B cell (primary cell): Measurements from ENCODE around the gene NOTCH1. TPM values are rescaled to one million over a fixed set of nuclear protein-coding genes. Genes with fewer than 3 reads are reported as not detected.
"Not testable (repeated sequence)": the region's sequence is repeated elsewhere in the genome, so short reads cannot be mapped to it uniquely, and the experiment has no call there.

Experiments
- ATAC-seq: fragments of 200-7000 bp; cut with Tn5 transposase; one replicate; pipeline ENCODE4 v1.10.0; 2021; ENCODE audit warnings: low read depth, mild to moderate bottlenecking, moderate number of reproducible peaks, moderate library complexity
- CTCF ChIA-PET: fragments of 350-600 bp; sonication (Branson Sonifier 250); formaldehyde crosslinking; loops from one replicate; lab custom pipeline; 2021; ENCODE audit warnings: antibody characterized with exemption, inconsistent platforms; lab: Charles Lee
- POLR2A ChIA-PET: fragments of 350-600 bp; sonication (Branson Sonifier 250); formaldehyde crosslinking; loops from one replicate; lab custom pipeline; 2021; ENCODE audit warnings: antibody characterized with exemption; lab: Charles Lee
- DNase-seq: peaks from one replicate; pipeline ENCODE4 v3.0.0; 2013
- H2AFZ ChIP-seq: 2 replicates; pipeline ENCODE4 v1.6.1; 2012; ENCODE audit warnings: mild to moderate bottlenecking, low read depth, low read length; ENCODE audit not compliant: insufficient read depth, poor library complexity, severe bottlenecking
- H3K27ac ChIP-seq, 2 donors: 1 replicate in 1 of 2; 2 replicates in 1 of 2; pipeline ENCODE4 v1.5.1; 2012 to 2013; ENCODE audit warnings: low read length in 2 of 2, mild to moderate bottlenecking in 2 of 2, moderate library complexity in 1 of 2
- H3K27me3 ChIP-seq, 4 experiments: fragments of 200-600 bp in 1 of 4; sonication (generic) in 1 of 4; replicated peaks in 1 of 4; 1 replicate in 2 of 4; 2 replicates in 2 of 4; pipeline versions ENCODE4 v1.6.1 to v1.7.0; 2013 to 2016; ENCODE audit warnings: low read length in 3 of 4, mild to moderate bottlenecking in 2 of 4, mixed read lengths in 1 of 4, moderate library complexity in 1 of 4; ENCODE audit not compliant: insufficient read depth in 4 of 4, control insufficient read depth in 3 of 4; ENCODE audit errors: control extremely low read depth in 1 of 4
- H3K36me3 ChIP-seq, 2 experiments: replicated peaks in 1 of 2; 1 replicate in 1 of 2; 2 replicates in 1 of 2; pipeline versions ENCODE4 v1.6.1 to v1.7.1; 2013; ENCODE audit warnings: low read length in 1 of 2; ENCODE audit not compliant: insufficient read depth in 2 of 2, control insufficient read depth in 1 of 2; ENCODE audit errors: control extremely low read depth in 1 of 2, extremely low read depth in 1 of 2
- H3K4me1 ChIP-seq, 2 donors: fragments of 200-600 bp in 1 of 2; sonication (generic) in 1 of 2; 1 replicate in 1 of 2; 2 replicates in 1 of 2; pipeline versions ENCODE4 v1.5.1 to v1.6.1; 2013 to 2017; ENCODE audit warnings: low read length in 2 of 2; ENCODE audit not compliant: control insufficient read depth in 2 of 2, insufficient read depth in 2 of 2
- H3K4me2 ChIP-seq: replicated peaks from 2 replicates; pipeline ENCODE3; 2012; ENCODE audit warnings: mild to moderate bottlenecking, low read depth, low read length; ENCODE audit not compliant: poor library complexity, severe bottlenecking
- H3K4me3 ChIP-seq, 5 experiments: fragments of 200-600 bp in 1 of 5; sonication (generic) in 1 of 5; 1 replicate in 3 of 5; 2 replicates in 2 of 5; pipeline versions ENCODE4 v1.5.1 to v1.7.0; 2011 to 2016; ENCODE audit warnings: low read length in 4 of 5, mild to moderate bottlenecking in 4 of 5, low read depth in 2 of 5, control low read depth in 1 of 5, moderate library complexity in 1 of 5; ENCODE audit not compliant: insufficient read depth in 1 of 5; ENCODE audit errors: control extremely low read depth in 1 of 5, extremely low read depth in 1 of 5
- H3K79me2 ChIP-seq: fragments of 200-600 bp; sonication (generic); one replicate; pipeline ENCODE4 v1.6.0; 2016; ENCODE audit warnings: low read length; ENCODE audit not compliant: control insufficient read depth, insufficient read depth
- H3K9ac ChIP-seq: fragments of 200-600 bp; sonication (generic); 2 replicates; pipeline ENCODE4 v1.6.1; 2017; ENCODE audit warnings: mild to moderate bottlenecking, low read length, moderate library complexity
- H3K9me3 ChIP-seq, 3 donors: one replicate each; pipeline versions ENCODE4 v1.6.1 to v1.7.1; 2013; ENCODE audit warnings: low read length in 2 of 3; ENCODE audit not compliant: control insufficient read depth in 2 of 3, insufficient read depth in 1 of 3; ENCODE audit errors: control extremely low read depth in 1 of 3
- H4K20me1 ChIP-seq: 2 replicates; pipeline ENCODE4 v1.6.0; 2012; ENCODE audit warnings: mild to moderate bottlenecking, low read length; ENCODE audit not compliant: insufficient read depth, control insufficient read depth, poor library complexity, severe bottlenecking
- H3K27ac Mint-ChIP-seq: one replicate; pipeline ENCODE4 v1.8.0; 2021; ENCODE audit warnings: mixed read lengths
- H3K27me3 Mint-ChIP-seq: one replicate; pipeline ENCODE4 v1.8.0; 2021; ENCODE audit warnings: mixed read lengths
- H3K4me1 Mint-ChIP-seq: one replicate; pipeline ENCODE4 v1.8.0; 2021; ENCODE audit warnings: mixed read lengths
- H3K4me3 Mint-ChIP-seq: one replicate; pipeline ENCODE4 v1.8.0; 2021; ENCODE audit warnings: mixed read lengths
- H3K9me3 Mint-ChIP-seq: one replicate; pipeline ENCODE4 v1.8.0; 2022; ENCODE audit warnings: mixed read lengths; ENCODE audit not compliant: insufficient read depth
- EZH2 ChIP-seq: IDR thresholded peaks from 2 replicates; pipeline ENCODE4 v1.6.1; 2012; ENCODE audit warnings: borderline replicate concordance, low read depth, mild to moderate bottlenecking, moderate library complexity, low read length; ENCODE audit not compliant: insufficient read depth, poor library complexity, severe bottlenecking
- WGBS: methylation state at CpG from one replicate; pipeline ENCODE4 v1.1.5; 2013; ENCODE audit warnings: missing lambda C conversion rate; ENCODE audit not compliant: insufficient coverage; 5-methylcytosine and 5-hydroxymethylcytosine counted together
- intact Hi-C: fragments of 100-400 bp; cut with micrococcal nuclease; formaldehyde crosslinking; loops from one replicate; pipeline ENCODE4 v1.10.0; 2022
- polyA plus RNA-seq: library from polyadenylated mRNA; depleted of rRNA; stranded (reverse); fragments of >200 nt; gene quantifications from 2 replicates; pipeline ENCODE4 v1.2.3, GENCODE V29; 2012
- total RNA-seq, 2 donors: library from RNA; stranded (reverse); fragments of 120-200 nt in 1 of 2; gene quantifications; 1 replicate in 1 of 2; 2 replicates in 1 of 2; pipeline versions ENCODE4 v1.2.3 to v1.2.4, GENCODE V29; 2013 to 2022
- TF ChIP-seq, protein P1 (sequence below): fragments of 200-600 bp; IDR thresholded peaks from one replicate; pipeline ENCODE4 v1.8.0; 2022; ENCODE audit warnings: antibody characterized with exemption, mild to moderate bottlenecking

The NOTCH1 gene
- total and polyA plus RNA-seq, 2 donors (not counting 1 experiment from before 2014, with no cell fraction given): 16.6 to 38.5 TPM

DNA sequence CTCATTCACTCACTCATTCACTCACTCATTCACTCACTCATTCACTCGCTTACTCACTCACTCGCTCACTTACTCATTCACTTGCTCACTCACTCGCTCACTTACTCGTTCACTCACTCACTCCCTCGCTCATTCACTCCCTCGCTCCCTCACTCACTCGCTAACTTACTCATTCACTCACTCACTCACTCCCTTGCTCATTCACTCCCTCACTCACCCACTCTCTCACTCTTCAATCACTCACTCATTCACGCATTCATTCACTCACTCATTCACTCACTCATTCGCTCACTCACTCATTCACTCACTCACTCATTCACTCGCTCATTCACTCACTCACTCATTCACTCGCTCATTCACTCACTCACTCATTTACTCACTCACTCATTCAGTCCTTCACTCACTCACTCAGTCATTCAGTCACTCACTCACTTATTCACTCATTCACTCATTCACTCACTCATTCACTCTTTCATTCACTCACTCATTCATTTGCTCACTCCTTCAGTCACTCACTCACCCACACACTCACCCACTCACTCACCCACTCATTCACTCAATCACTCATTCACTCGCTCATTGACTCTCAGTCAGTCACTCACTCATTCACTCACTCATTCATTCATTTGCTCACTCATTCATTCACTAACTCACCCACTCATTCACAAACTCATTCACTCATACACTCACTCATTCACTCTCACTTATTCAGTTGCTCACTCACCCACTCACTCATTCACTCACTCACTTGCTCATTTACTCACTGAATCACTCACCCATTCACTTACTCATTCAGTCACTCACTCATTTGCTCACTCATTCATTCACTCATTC, 36.0 kb upstream of the NOTCH1 start:
- Histone ChIP-seq H3K27ac (no peak overlapping the region), H3K9me3 (peaks cover 0 to under 1% (median 0%) of the 10 kb centered on the region in 3 donors), H3K27me3 (peaks cover 0 to 32% (median 9%) of the 10 kb centered on the region in 4 experiments), H3K79me2 (no peaks in the 10 kb centered on the region), H2AFZ (no peak overlapping the region), H4K20me1 (no peaks in the 10 kb centered on the region), H3K4me1 (peaks cover 3 to 16% of the 10 kb centered on the region in 2 donors), H3K36me3 (no peaks in the 10 kb centered on the region), H3K4me3 (no peak overlapping the region), H3K4me2 (no peak overlapping the region), H3K9ac (no peak overlapping the region)
- H3K4me1 Mint-ChIP-seq: peaks cover 11% of the 10 kb centered on the region
- H3K27me3 Mint-ChIP-seq: peaks cover 11% of the 10 kb centered on the region
- intact Hi-C loops: no loop called here
- TF ChIP-seq, protein P1, sequence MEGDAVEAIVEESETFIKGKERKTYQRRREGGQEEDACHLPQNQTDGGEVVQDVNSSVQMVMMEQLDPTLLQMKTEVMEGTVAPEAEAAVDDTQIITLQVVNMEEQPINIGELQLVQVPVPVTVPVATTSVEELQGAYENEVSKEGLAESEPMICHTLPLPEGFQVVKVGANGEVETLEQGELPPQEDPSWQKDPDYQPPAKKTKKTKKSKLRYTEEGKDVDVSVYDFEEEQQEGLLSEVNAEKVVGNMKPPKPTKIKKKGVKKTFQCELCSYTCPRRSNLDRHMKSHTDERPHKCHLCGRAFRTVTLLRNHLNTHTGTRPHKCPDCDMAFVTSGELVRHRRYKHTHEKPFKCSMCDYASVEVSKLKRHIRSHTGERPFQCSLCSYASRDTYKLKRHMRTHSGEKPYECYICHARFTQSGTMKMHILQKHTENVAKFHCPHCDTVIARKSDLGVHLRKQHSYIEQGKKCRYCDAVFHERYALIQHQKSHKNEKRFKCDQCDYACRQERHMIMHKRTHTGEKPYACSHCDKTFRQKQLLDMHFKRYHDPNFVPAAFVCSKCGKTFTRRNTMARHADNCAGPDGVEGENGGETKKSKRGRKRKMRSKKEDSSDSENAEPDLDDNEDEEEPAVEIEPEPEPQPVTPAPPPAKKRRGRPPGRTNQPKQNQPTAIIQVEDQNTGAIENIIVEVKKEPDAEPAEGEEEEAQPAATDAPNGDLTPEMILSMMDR: no peak
- no peak for TF ChIP-seq EZH2
- no peak overlapping the region for H3K4me3 Mint-ChIP-seq
- WGBS: 99% methylated on average over 12 of the region's 12 CpGs
- ATAC-seq (no peak), DNase-seq (no peak)
- CTCF ChIA-PET: no interaction called here
- H3K9me3 Mint-ChIP-seq: no peaks in the 10 kb centered on the region
- POLR2A ChIA-PET: no interaction called here
- H3K27ac Mint-ChIP-seq: no peak overlapping the region

DNA sequence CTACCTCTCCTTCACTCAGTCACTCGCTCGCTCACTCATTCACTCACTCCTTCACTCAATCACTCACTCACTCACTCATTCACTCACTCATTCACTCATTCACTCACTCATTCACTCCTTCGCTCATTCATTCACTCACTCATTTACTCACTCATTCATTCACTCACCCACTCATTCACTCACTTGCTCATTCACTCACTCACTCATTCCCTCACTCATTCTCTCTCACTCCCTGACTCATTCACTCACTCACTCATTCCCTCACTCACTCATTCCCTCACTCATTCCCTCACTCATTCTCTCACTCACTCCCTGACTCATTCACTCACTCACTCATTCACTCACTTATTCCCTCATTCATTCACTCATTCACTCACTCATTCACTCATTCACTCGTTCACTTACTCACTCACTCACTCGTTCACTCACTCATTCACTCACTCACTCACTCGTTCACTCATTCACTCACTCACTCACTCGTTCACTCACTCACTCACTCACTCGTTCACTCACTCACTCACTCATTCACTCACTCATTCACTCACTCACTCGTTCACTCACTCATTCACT, 33.9 kb upstream of the NOTCH1 start:
- H3K79me2 ChIP-seq, H3K36me3 ChIP-seq, H3K27me3 Mint-ChIP-seq, POLR2A ChIA-PET, H3K4me3 ChIP-seq, DNase-seq, CTCF ChIA-PET, H3K4me3 Mint-ChIP-seq, H3K9ac ChIP-seq, H3K4me2 ChIP-seq, H4K20me1 ChIP-seq, H3K27ac ChIP-seq, intact Hi-C loops, H3K27ac Mint-ChIP-seq, H2AFZ ChIP-seq, H3K9me3 ChIP-seq, ATAC-seq, H3K9me3 Mint-ChIP-seq, H3K4me1 Mint-ChIP-seq: not testable (repeated sequence)
- H3K4me1 ChIP-seq: peaks cover 0 to 14% of the 10 kb centered on the region in 2 donors
- 90% methylated on average over 3 of the region's 9 CpGs for WGBS
- H3K27me3 ChIP-seq: peaks cover 0 to 13% (median 2%) of the 10 kb centered on the region in 4 experiments
